Body of pancreas (tissue), 4 donors: Measurements from ENCODE around the gene PKLR. TPM values are rescaled to one million over a fixed set of nuclear protein-coding genes. Genes with fewer than 3 reads are reported as not detected.
"Not testable (repeated sequence)": the region's sequence is repeated elsewhere in the genome, so short reads cannot be mapped to it uniquely, and the experiment has no call there.

Experiments used
- ATAC-seq: fragments of 150-250 bp; one replicate; pipeline ENCODE4 v1.9.1; 2016
- DNase-seq, 4 donors: peaks; one replicate each; pipeline ENCODE4 v3.0.0-alpha.2; 2019
- H3K27ac ChIP-seq, 4 donors: fragments of 200-600 bp; sonication (generic); 1 replicate in 3 of 4; 2 replicates in 1 of 4; pipeline versions ENCODE4 v1.5.1 to v1.6.1; 2016 to 2019; ENCODE audit warnings: mild to moderate bottlenecking in 1 of 4, mixed read lengths in 1 of 4, moderate library complexity in 1 of 4
- H3K27me3 ChIP-seq, 2 donors: fragments of 200-600 bp; sonication (generic); one replicate each; pipeline ENCODE4 v1.6.0; 2016; ENCODE audit warnings: mild to moderate bottlenecking in 1 of 2
- H3K36me3 ChIP-seq, 2 donors: fragments of 200-600 bp; sonication (generic); replicated peaks in 1 of 2; 2 replicates each; pipeline ENCODE4 v1.5.1; 2016; ENCODE audit warnings: low read depth in 2 of 2; ENCODE audit not compliant: insufficient read depth in 1 of 2
- H3K4me1 ChIP-seq: fragments of 200-600 bp; sonication (generic); one replicate; pipeline ENCODE4 v1.6.0; 2016
- H3K4me3 ChIP-seq, 2 donors: fragments of 200-600 bp; sonication (generic); 1 replicate in 1 of 2; 2 replicates in 1 of 2; pipeline ENCODE4 v1.5.1; 2016 to 2019
- H3K9me3 ChIP-seq, 3 donors: fragments of 200-600 bp; sonication (generic); 1 replicate in 2 of 3; 2 replicates in 1 of 3; pipeline ENCODE4 v1.5.1; 2016
- POLR2A ChIP-seq, 3 donors: fragments of 450-650 bp; IDR thresholded peaks; one replicate each; pipeline ENCODE4 v1.6.1; 2016; ENCODE audit warnings: antibody characterized with exemption in 3 of 3, mild to moderate bottlenecking in 2 of 3
- WGBS, 2 donors: methylation state at CpG; one replicate each; pipeline ENCODE4 v1.1.5; 2017; 5-methylcytosine and 5-hydroxymethylcytosine counted together
- intact Hi-C: fragments of 100-400 bp; cut with DNase I; formaldehyde crosslinking; loops from one replicate; pipeline ENCODE4 v1.15.1; 2023
- total RNA-seq, 2 donors: library from RNA; depleted of rRNA; stranded (reverse); fragments of >200 nt; gene quantifications; one replicate each; pipeline ENCODE4 v1.1.0, GENCODE V29; 2016
- TF ChIP-seq, protein P1 (sequence below), 7 experiments: fragments of 450-650 bp in 4 of 7; fragments of 200-600 bp in 3 of 7; sonication (generic) in 3 of 7; IDR thresholded peaks; one replicate each; pipeline ENCODE4 v1.5.1; 2016 to 2019; ENCODE audit warnings: antibody characterized with exemption in 7 of 7

PKLR gene
- total RNA-seq, 2 donors from 2014 or later: not detected

- DNase-seq (no peak), ATAC-seq (no peak)
- H3K27ac ChIP-seq: peak overlapping the region in 1 of 4 donors; percentile 30
- peaks cover 35% of the 10 kb centered on the region for H3K4me1 ChIP-seq
- no peaks in the 10 kb centered on the region for H3K9me3 ChIP-seq
- H3K36me3 ChIP-seq: no peaks in the 10 kb centered on the region
- intact Hi-C loops: loop anchor here (5.0 to 10.0 kb wide), 2 partner anchors 71 to 343 kb away; partner anchors contain the start of gene RUSC1
- no peak overlapping the region for H3K4me3 ChIP-seq
- H3K27me3 ChIP-seq: no peaks in the 10 kb centered on the region
- 79 to 81% methylated on average over 7 of the region's 7 CpGs for WGBS, 2 donors
- TF ChIP-seq, protein P1, sequence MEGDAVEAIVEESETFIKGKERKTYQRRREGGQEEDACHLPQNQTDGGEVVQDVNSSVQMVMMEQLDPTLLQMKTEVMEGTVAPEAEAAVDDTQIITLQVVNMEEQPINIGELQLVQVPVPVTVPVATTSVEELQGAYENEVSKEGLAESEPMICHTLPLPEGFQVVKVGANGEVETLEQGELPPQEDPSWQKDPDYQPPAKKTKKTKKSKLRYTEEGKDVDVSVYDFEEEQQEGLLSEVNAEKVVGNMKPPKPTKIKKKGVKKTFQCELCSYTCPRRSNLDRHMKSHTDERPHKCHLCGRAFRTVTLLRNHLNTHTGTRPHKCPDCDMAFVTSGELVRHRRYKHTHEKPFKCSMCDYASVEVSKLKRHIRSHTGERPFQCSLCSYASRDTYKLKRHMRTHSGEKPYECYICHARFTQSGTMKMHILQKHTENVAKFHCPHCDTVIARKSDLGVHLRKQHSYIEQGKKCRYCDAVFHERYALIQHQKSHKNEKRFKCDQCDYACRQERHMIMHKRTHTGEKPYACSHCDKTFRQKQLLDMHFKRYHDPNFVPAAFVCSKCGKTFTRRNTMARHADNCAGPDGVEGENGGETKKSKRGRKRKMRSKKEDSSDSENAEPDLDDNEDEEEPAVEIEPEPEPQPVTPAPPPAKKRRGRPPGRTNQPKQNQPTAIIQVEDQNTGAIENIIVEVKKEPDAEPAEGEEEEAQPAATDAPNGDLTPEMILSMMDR (IDR thresholded peaks at IDR 0.05): no peak
- TF ChIP-seq POLR2A (IDR thresholded peaks at IDR 0.05): no peak
Measured at GRCh38 chr1:155251566-155251965, 49.7 kb downstream of the PKLR start.

GRCh38 chr1:155250633-155251449, 50.4 kb downstream of the PKLR start:
- Histone ChIP-seq H3K4me3 (no peak overlapping the region), H3K4me1 (peaks cover 29% of the 10 kb centered on the region), H3K27ac (peak overlapping the region in 2 of 4 donors; percentile 30 to 43), H3K27me3 (no peaks in the 10 kb centered on the region), H3K9me3 (no peaks in the 10 kb centered on the region), H3K36me3 (no peaks in the 10 kb centered on the region)
- TF ChIP-seq, protein P1 (IDR thresholded peaks at IDR 0.05): peak; percentile 99 to 100 (median 100)
- no peak for TF ChIP-seq POLR2A (IDR thresholded peaks at IDR 0.05)
- WGBS, 2 donors: 15 to 20% methylated on average over 10 to 22 of the region's 23 CpGs
- DNase-seq (peak; percentile 94 to 95 (median 94)), ATAC-seq (peak; percentile 88)
- intact Hi-C loops: loop anchor here (5.0 to 10.0 kb wide), 2 partner anchors 71 to 344 kb away; partner anchors contain the start of gene RUSC1

- Histone ChIP-seq H3K4me1 (peaks cover 26% of the 10 kb centered on the region), H3K27ac (peak overlapping the region in 1 of 4 donors; percentile 26), H3K27me3 (no peaks in the 10 kb centered on the region), H3K4me3 (no peak overlapping the region), H3K36me3 (no peaks in the 10 kb centered on the region), H3K9me3 (no peaks in the 10 kb centered on the region)
- TF ChIP-seq, protein P1 (IDR thresholded peaks at IDR 0.05): no peak
- TF ChIP-seq POLR2A (IDR thresholded peaks at IDR 0.05): no peak
- 22% methylated on average over 27 of the region's 28 CpGs; no CpG with 5 or more reads in 1 of the 2 donors for WGBS, 2 donors
- DNase-seq (no peak), ATAC-seq (no peak)
- intact Hi-C loops: loop anchor here (5.0 to 10.0 kb wide), 2 partner anchors 72 to 345 kb away; partner anchors contain the start of gene RUSC1
Measured at GRCh38 chr1:155250246-155250632, 51.0 kb downstream of the PKLR start.

GRCh38 chr1:155247667-155248553, 53.3 kb downstream of the PKLR start:
- 81 to 93% methylated on average over 19 to 23 of the region's 26 CpGs for WGBS, 2 donors
- Histone ChIP-seq H3K36me3 (no peaks in the 10 kb centered on the region), H3K9me3 (no peaks in the 10 kb centered on the region), H3K4me1 (peaks cover 26% of the 10 kb centered on the region), H3K4me3 (no peak overlapping the region), H3K27me3 (no peaks in the 10 kb centered on the region), H3K27ac (no peak overlapping the region)
- DNase-seq (no peak), ATAC-seq (no peak)
- intact Hi-C loops: no loop called here
- TF ChIP-seq POLR2A (IDR thresholded peaks at IDR 0.05): no peak
- TF ChIP-seq, protein P1 (IDR thresholded peaks at IDR 0.05): no peak

- intact Hi-C loops, DNase-seq, H3K9me3 ChIP-seq, H3K4me3 ChIP-seq, ATAC-seq, H3K27me3 ChIP-seq, H3K36me3 ChIP-seq, H3K27ac ChIP-seq: not testable (repeated sequence)
- 83 to 91% methylated on average over 3 of the region's 3 CpGs for WGBS, 2 donors
- peaks cover 27% of the 10 kb centered on the region for H3K4me1 ChIP-seq
Measured at GRCh38 chr1:155246796-155247195, 54.4 kb downstream of the PKLR start.
